HepG2 (cell line): ENCODE results near the gene GALNTL6. TPM values are rescaled to one million over a fixed set of nuclear protein-coding genes. Genes with fewer than 3 reads are reported as not detected.

ENCODE experiments used
- ATAC-seq: fragments of 200-7000 bp; cut with Tn5 transposase; 3 replicates; pipeline ENCODE4 v1.9.1; 2020; ENCODE audit warnings: mild to moderate bottlenecking, moderate library complexity
- BruUV-seq: library from RNA; stranded (reverse); fragments of 400-500 nt; replicated peaks from 2 replicates; lab custom pipeline; 2021; lab: Mats Ljungman, UMichigan
- CTCF ChIA-PET: fragments of 300-600 bp; formaldehyde crosslinking; extraction: SDS; loops from one replicate; lab custom pipeline; 2021; ENCODE audit warnings: low total read pairs, inconsistent platforms, low intra/inter-chr PET ratio; lab: Yijun Ruan, JAX
- POLR2A ChIA-PET: fragments of 350-600 bp; sonication (Branson Sonifier 250); formaldehyde crosslinking; loops from one replicate; lab custom pipeline; 2020; ENCODE audit warnings: antibody characterized with exemption, inconsistent platforms; lab: Yijun Ruan, JAX
- DNase-seq: peaks from one replicate; pipeline ENCODE4 v3.0.0-alpha.2; 2015; ENCODE audit warnings: low spot score
- FAIRE-seq: peaks from 3 replicates; lab custom pipeline; 2011; peaks lifted over from hg19 to GRCh38; lab: Jason Lieb, UNC
- H2AFZ ChIP-seq: one replicate; pipeline ENCODE4 v1.6.1; 2011; ENCODE audit warnings: low read length, inconsistent platforms
- H3K27ac ChIP-seq: fragments of 300-600 bp; 3 replicates; pipeline ENCODE4 v1.8.0; 2011; ENCODE audit warnings: mixed run types, mild to moderate bottlenecking, mixed read lengths, low read length, inconsistent platforms; ENCODE audit not compliant: insufficient read depth; ENCODE audit errors: extremely low read length
- H3K27me3 ChIP-seq, 2 experiments: fragments of 200-600 bp in 1 of 2; 2 replicates in 1 of 2; 3 replicates in 1 of 2; pipeline versions ENCODE4 v1.6.0 to v1.8.0; 2011; ENCODE audit warnings: low read length in 2 of 2, mild to moderate bottlenecking in 2 of 2, moderate library complexity in 2 of 2, inconsistent platforms in 1 of 2; ENCODE audit not compliant: insufficient read depth in 2 of 2, control insufficient read depth in 1 of 2
- H3K36me3 ChIP-seq, 2 experiments: fragments of 200-600 bp in 1 of 2; replicated peaks in 1 of 2; 2 replicates in 1 of 2; 3 replicates in 1 of 2; pipeline versions ENCODE4 v1.5.1 to v1.8.0; 2011; ENCODE audit warnings: low read length in 2 of 2, inconsistent platforms in 1 of 2; ENCODE audit not compliant: insufficient read depth in 2 of 2, control insufficient read depth in 1 of 2
- H3K4me1 ChIP-seq: 2 replicates; pipeline ENCODE4 v1.5.1; 2012; ENCODE audit warnings: low read length, inconsistent platforms; ENCODE audit not compliant: insufficient read depth
- H3K4me2 ChIP-seq: 2 replicates; pipeline ENCODE4 v1.6.0; 2011; ENCODE audit warnings: low read depth, low read length, inconsistent platforms
- H3K4me3 ChIP-seq, 3 experiments: fragments of 200-600 bp in 1 of 3; sonication (generic), shearing (Covaris generic) in 1 of 3; replicated peaks in 1 of 3; 2 replicates each; pipeline ENCODE4 v1.5.1; 2011 to 2016; ENCODE audit warnings: low read length in 3 of 3, inconsistent platforms in 2 of 3, low read depth in 2 of 3, mild to moderate bottlenecking in 2 of 3, control low read depth in 1 of 3, mixed read lengths in 1 of 3; ENCODE audit not compliant: insufficient read depth in 1 of 3
- H3K79me2 ChIP-seq: one replicate; pipeline ENCODE4 v1.6.1; 2011; ENCODE audit warnings: low read length, inconsistent platforms; ENCODE audit not compliant: insufficient read depth
- H3K9ac ChIP-seq: 2 replicates; pipeline ENCODE4 v1.6.0; 2011; ENCODE audit warnings: mild to moderate bottlenecking, low read depth, low read length, inconsistent platforms; ENCODE audit not compliant: insufficient read depth
- H3K9me3 ChIP-seq: 2 replicates; pipeline ENCODE4 v1.5.1; 2012; ENCODE audit warnings: mild to moderate bottlenecking, low read length
- H4K20me1 ChIP-seq: 2 replicates; pipeline ENCODE4 v1.6.0; 2011; ENCODE audit warnings: inconsistent platforms, mild to moderate bottlenecking, low read length, moderate library complexity; ENCODE audit not compliant: insufficient read depth
- ATF4 ChIP-seq, 2 experiments: fragments of 450-650 bp in 1 of 2; sonication (generic) in 1 of 2; formaldehyde crosslinking; IDR thresholded peaks; 2 replicates each; pipeline versions ENCODE4 v1.5.0 to v1.8.0; 2020 to 2022; ENCODE audit warnings: mild to moderate bottlenecking in 1 of 2, missing genetic modification reagents in 1 of 2
- NFKB2 ChIP-seq: sonication (generic); formaldehyde crosslinking; IDR thresholded peaks from 2 replicates; pipeline ENCODE4 v1.4.0; 2020; ENCODE audit warnings: missing genetic modification reagents, borderline replicate concordance
- PREB ChIP-seq: sonication (generic); formaldehyde crosslinking; IDR thresholded peaks from 2 replicates; pipeline ENCODE4 v1.4.0; 2020; ENCODE audit warnings: missing genetic modification reagents
- SMAD1 ChIP-seq: sonication (generic); formaldehyde crosslinking; IDR thresholded peaks from 2 replicates; pipeline ENCODE4 v1.4.0; 2020; ENCODE audit warnings: missing genetic modification reagents, low read depth, mild to moderate bottlenecking, borderline replicate concordance
- THAP11 ChIP-seq: IDR thresholded peaks from 2 replicates; pipeline ENCODE4 v1.6.1; 2016; ENCODE audit warnings: missing biosample characterization, missing genetic modification reagents
- ZKSCAN1 ChIP-seq: fragments of 150-350 bp; IDR thresholded peaks from 2 replicates; pipeline ENCODE4 v1.6.1; 2014; ENCODE audit warnings: low read length
- ZNF501 ChIP-seq: sonication (generic); formaldehyde crosslinking; IDR thresholded peaks from 2 replicates; pipeline ENCODE4 v1.5.1; 2020; ENCODE audit warnings: mild to moderate bottlenecking, moderate library complexity, missing genetic modification reagents
- ZNF746 ChIP-seq: sonication (generic); formaldehyde crosslinking; IDR thresholded peaks from 2 replicates; pipeline ENCODE4 v1.8.0; 2022; ENCODE audit warnings: mild to moderate bottlenecking, missing genetic modification reagents
- WGBS: methylation state at CpG from one replicate; pipeline ENCODE4 v1.1.6; 2017; ENCODE audit warnings: low lambda C conversion rate; 5-methylcytosine and 5-hydroxymethylcytosine counted together
- in situ Hi-C: cut with HindIII; loops from 2 replicates; pipeline ENCODE4 v1.10.0; 2017; ENCODE audit warnings: low pct_unique_long_range_greater_than_20kb; ENCODE audit not compliant: extremely low pct_ligation_motif_present
- intact Hi-C: fragments of 100-400 bp; cut with micrococcal nuclease; formaldehyde crosslinking; loops from one replicate; pipeline ENCODE4 v1.10.0; 2022; ENCODE audit not compliant: unreplicated experiment
- polyA plus RNA-seq, 8 experiments: library from polyadenylated mRNA; depleted of rRNA in 3 of 8; stranded (reverse) in 7 of 8; unstranded in 1 of 8; fragments of >200 nt; fragmentation: Illumina TruSeq in 4 of 8; extraction: Trizol in 4 of 8; gene quantifications; 2 replicates each; pipeline versions ENCODE4 v1.2.1 to v1.2.3, GENCODE V29; 2011 to 2016; ENCODE audit warnings: low read depth in 4 of 8, missing spikeins in 1 of 8, mixed read lengths in 1 of 8; ENCODE audit not compliant: insufficient read depth in 1 of 8
- total RNA-seq, 5 experiments: library from RNA; depleted of rRNA; stranded (reverse); fragments of >200 nt; fragmentation: Illumina TruSeq; extraction: Trizol; gene quantifications; 2 replicates each; pipeline ENCODE4 v1.2.3, GENCODE V29; 2016; ENCODE audit warnings: low read depth in 1 of 5

The GALNTL6 gene
- total and polyA plus RNA-seq, 2 of the 13 experiments (the other 11 are each of a cell fraction or from before 2014, with no cell fraction given), result not detected

GRCh38 chr4:172826346-172826745, 1013.1 kb downstream of the GALNTL6 start:
- POLR2A ChIA-PET, result no interaction called here
- 0% methylated on average over 2 of the region's 5 CpGs for WGBS
- FAIRE-seq (no peak), ATAC-seq (no peak), DNase-seq (no peak)
- CTCF ChIA-PET, result no interaction called here
- Histone ChIP-seq H3K27ac (no peak overlapping the region), H4K20me1 (no peaks in the 10 kb centered on the region), H3K4me1 (no peaks in the 10 kb centered on the region), H3K27me3 (no peaks in the 10 kb centered on the region), H3K9me3 (no peaks in the 10 kb centered on the region), H3K4me3 (no peak overlapping the region), H3K36me3 (no peaks in the 10 kb centered on the region), H2AFZ (no peak overlapping the region), H3K9ac (no peak overlapping the region), H3K79me2 (no peaks in the 10 kb centered on the region), H3K4me2 (no peak overlapping the region)
- TF ChIP-seq ZKSCAN1, result no peak
- no peak for TF ChIP-seq THAP11 (CRISPR knock-in tag)
- no peak for TF ChIP-seq SMAD1
- no peak for TF ChIP-seq NFKB2
- no peak for TF ChIP-seq ATF4 (CRISPR knock-in tag; IDR thresholded peaks at IDR 0.05)
- TF ChIP-seq ZNF501 (CRISPR knock-in tag), result no peak
- no peak for TF ChIP-seq PREB (CRISPR knock-in tag)
- no peak for TF ChIP-seq ZNF746 (CRISPR knock-in tag)
- in situ Hi-C loops (loop anchor here (10.0 kb wide), 1 partner anchor 982 kb away; no protein-coding TSS in a partner anchor), intact Hi-C loops (no loop called here)
- BruUV-seq, result no TSS peak
